Natural killer cell (primary cell): ENCODE results near the gene RHOC. TPM values are rescaled to one million over a fixed set of nuclear protein-coding genes. Genes with fewer than 3 reads are reported as not detected.

ENCODE experiments used
- ATAC-seq, 3 donors: fragments of 150-1000 bp in 2 of 3; fragments of 200-7000 bp in 1 of 3; cut with Tn5 transposase; 1 replicate in 1 of 3; 2 replicates in 2 of 3; pipeline ENCODE4 v1.10.0; 2021; ENCODE audit warnings: mild to moderate bottlenecking in 2 of 3, moderate library complexity in 2 of 3
- DNase-seq, 2 donors: peaks; one replicate each; pipeline versions ENCODE4 v3.0.0 to v3.0.0-alpha.2; 2013 to 2021; ENCODE audit warnings: mixed read lengths in 1 of 2
- H3K27ac ChIP-seq: one replicate; pipeline ENCODE4 v1.5.1; 2013; ENCODE audit warnings: mild to moderate bottlenecking, low read length
- H3K27me3 ChIP-seq: one replicate; pipeline ENCODE4 v1.6.1; 2013; ENCODE audit warnings: low read length; ENCODE audit not compliant: control insufficient read depth, insufficient read depth
- H3K36me3 ChIP-seq: one replicate; pipeline ENCODE4 v1.6.1; 2013; ENCODE audit warnings: low read length; ENCODE audit not compliant: control insufficient read depth, insufficient read depth
- H3K4me1 ChIP-seq: one replicate; pipeline ENCODE4 v1.6.1; 2013; ENCODE audit warnings: low read length; ENCODE audit not compliant: control insufficient read depth, insufficient read depth
- H3K4me3 ChIP-seq: one replicate; pipeline ENCODE4 v1.5.1; 2013; ENCODE audit warnings: low read length
- H3K9me3 ChIP-seq: one replicate; pipeline ENCODE4 v1.6.1; 2013; ENCODE audit warnings: low read length; ENCODE audit not compliant: control insufficient read depth, insufficient read depth
- H3K27ac Mint-ChIP-seq, 2 donors: one replicate each; pipeline ENCODE4 v1.8.0; 2022; ENCODE audit warnings: mild to moderate bottlenecking in 2 of 2, mixed read lengths in 2 of 2, moderate library complexity in 1 of 2
- H3K27me3 Mint-ChIP-seq, 2 donors: one replicate each; pipeline ENCODE4 v1.8.0; 2022; ENCODE audit warnings: low read depth in 2 of 2, mixed read lengths in 2 of 2
- H3K36me3 Mint-ChIP-seq: one replicate; pipeline ENCODE4 v1.8.0; 2022; ENCODE audit warnings: mixed read lengths
- H3K4me1 Mint-ChIP-seq, 2 donors: one replicate each; pipeline ENCODE4 v1.8.0; 2022; ENCODE audit warnings: mixed read lengths in 2 of 2
- H3K4me3 Mint-ChIP-seq: one replicate; pipeline ENCODE4 v1.8.0; 2022; ENCODE audit warnings: mild to moderate bottlenecking, moderate library complexity, mixed read lengths
- H3K9me3 Mint-ChIP-seq, 2 donors: one replicate each; pipeline ENCODE4 v1.8.0; 2022; ENCODE audit warnings: mixed read lengths in 2 of 2
- CTCF ChIP-seq: fragments of 200-600 bp; IDR thresholded peaks from one replicate; pipeline ENCODE4 v1.8.0; 2022; ENCODE audit warnings: antibody characterized with exemption
- WGBS: methylation state at CpG from one replicate; pipeline ENCODE4 v1.1.7; 2013; ENCODE audit warnings: missing lambda C conversion rate; ENCODE audit not compliant: insufficient coverage; 5-methylcytosine and 5-hydroxymethylcytosine counted together
- intact Hi-C: fragments of 100-400 bp; cut with micrococcal nuclease; formaldehyde crosslinking; loops from one replicate; pipeline ENCODE4 v1.14.2; 2022
- total RNA-seq, 4 donors: library from RNA; stranded (reverse); fragments of 120-200 nt in 1 of 4; gene quantifications; one replicate each; pipeline versions ENCODE4 v1.2.3 to v1.2.4, GENCODE V29; 2013 to 2022

Gene RHOC
- total RNA-seq, 3 donors from 2014 or later (not counting 1 experiment from before 2014, with no cell fraction given) = 161 to 199 (median 195) TPM

- no peak overlapping the region for H3K27ac ChIP-seq
- H3K4me1 ChIP-seq = peaks cover 35% of the 10 kb centered on the region
- Mint-ChIP-seq H3K4me1 (peaks cover 22 to 31% of the 10 kb centered on the region in 2 donors), H3K27me3 (peaks cover 0 to 6% of the 10 kb centered on the region in 2 donors), H3K4me3 (no peak overlapping the region), H3K27ac (no peak overlapping the region), H3K36me3 (no peaks in the 10 kb centered on the region), H3K9me3 (no peaks in the 10 kb centered on the region)
- no peaks in the 10 kb centered on the region for H3K9me3 ChIP-seq
- no peak for TF ChIP-seq CTCF
- ATAC-seq = no peak
- intact Hi-C loops = loop anchor here (10.0 kb wide), 2 partner anchors 244 to 334 kb away; partner anchors contain the start of gene SLC16A1
- no peak for DNase-seq
- H3K4me3 ChIP-seq = no peak overlapping the region
- H3K36me3 ChIP-seq = no peaks in the 10 kb centered on the region
- H3K27me3 ChIP-seq = peaks cover 10% of the 10 kb centered on the region
- WGBS = 93% methylated on average over 3 of the region's 3 CpGs
Observed at GRCh38 chr1:112710586-112710985, 3.7 kb upstream of the RHOC start.

GRCh38 chr1:112710159-112710558 lies 3.2 kb upstream of the RHOC start:
- no peak for TF ChIP-seq CTCF
- H3K27me3 ChIP-seq = peaks cover 10% of the 10 kb centered on the region
- peaks cover 37% of the 10 kb centered on the region for H3K4me1 ChIP-seq
- no peak overlapping the region for H3K4me3 ChIP-seq
- 95% methylated on average over 7 of the region's 7 CpGs for WGBS
- Mint-ChIP-seq H3K27ac (no peak overlapping the region), H3K4me3 (no peak overlapping the region), H3K9me3 (no peaks in the 10 kb centered on the region), H3K36me3 (no peaks in the 10 kb centered on the region), H3K4me1 (peaks cover 23 to 31% of the 10 kb centered on the region in 2 donors), H3K27me3 (peaks cover 0 to 6% of the 10 kb centered on the region in 2 donors)
- H3K27ac ChIP-seq = no peak overlapping the region
- intact Hi-C loops = loop anchor here (10.0 kb wide), 2 partner anchors 245 to 335 kb away; partner anchors contain the start of gene SLC16A1
- ATAC-seq = no peak
- no peaks in the 10 kb centered on the region for H3K36me3 ChIP-seq
- no peaks in the 10 kb centered on the region for H3K9me3 ChIP-seq
- no peak for DNase-seq

- Mint-ChIP-seq H3K27me3 (peaks cover 0 to 3% of the 10 kb centered on the region in 2 donors), H3K36me3 (no peaks in the 10 kb centered on the region), H3K9me3 (no peaks in the 10 kb centered on the region), H3K4me3 (peak overlapping the region; percentile 93), H3K4me1 (peaks cover 36% of the 10 kb centered on the region in 2 donors), H3K27ac (peak overlapping the region in 1 of 2 donors; percentile 81)
- ATAC-seq (no peak), DNase-seq (no peak)
- Histone ChIP-seq H3K27ac (no peak overlapping the region), H3K9me3 (no peaks in the 10 kb centered on the region), H3K27me3 (no peaks in the 10 kb centered on the region), H3K4me1 (peaks cover 40% of the 10 kb centered on the region), H3K36me3 (no peaks in the 10 kb centered on the region), H3K4me3 (no peak overlapping the region)
- TF ChIP-seq CTCF = no peak
- intact Hi-C loops = loop anchor here (5.0 kb wide), 1 partner anchor 206 kb away; no protein-coding TSS in a partner anchor
- 86% methylated on average over 2 of the region's 3 CpGs for WGBS
Observed at GRCh38 chr1:112708489-112708888, 1.6 kb upstream of the RHOC start.

- H3K27me3 Mint-ChIP-seq = peaks cover 0 to 3% of the 10 kb centered on the region in 2 donors
- intact Hi-C loops = loop anchor here (5.0 kb wide), 1 partner anchor 206 kb away; no protein-coding TSS in a partner anchor
- no peaks in the 10 kb centered on the region for H3K9me3 ChIP-seq
- 87% methylated on average over 6 of the region's 6 CpGs for WGBS
- no peak overlapping the region for H3K27ac ChIP-seq
- TF ChIP-seq CTCF = no peak
- H3K4me1 ChIP-seq = peaks cover 44% of the 10 kb centered on the region
- DNase-seq = no peak
- peaks cover 3% of the 10 kb centered on the region for H3K36me3 ChIP-seq
- H3K27ac Mint-ChIP-seq = peak overlapping the region; percentile 81 to 90
- H3K36me3 Mint-ChIP-seq = no peaks in the 10 kb centered on the region
- peaks cover 40 to 41% of the 10 kb centered on the region in 2 donors for H3K4me1 Mint-ChIP-seq
- no peaks in the 10 kb centered on the region for H3K27me3 ChIP-seq
- no peak overlapping the region for H3K4me3 ChIP-seq
- ATAC-seq = no peak
- peak overlapping the region; percentile 93 for H3K4me3 Mint-ChIP-seq
- no peaks in the 10 kb centered on the region for H3K9me3 Mint-ChIP-seq
Observed at GRCh38 chr1:112708002-112708448, 1.1 kb upstream of the RHOC start.
